ENCODE data around the gene ENTPD6. TPM values are rescaled to one million over a fixed set of nuclear protein-coding genes. Genes with fewer than 3 reads are reported as not detected.

Gene ENTPD6
- total and polyA plus RNA-seq, 2 experiments from 2014 or later = 80.4 to 87.1 TPM

GRCh38 chr20:25252230-25252651 lies 56.7 kb downstream of the ENTPD6 start:
- no peaks in the 10 kb centered on the region for H3K9me2 ChIP-seq (replicated peaks; ENCODE audit: insufficient read depth)
- H4K20me1 ChIP-seq (ENCODE audit: insufficient read depth, poor library complexity, severe bottlenecking) = peaks cover 10% of the 10 kb centered on the region
- TF ChIP-seq EZH2phosphoT487 (IDR thresholded peaks at IDR 0.05; ENCODE audit: low read depth, severe bottlenecking, unreplicated experiment) = no peak
- TF ChIP-seq CTCF (IDR thresholded peaks at IDR 0.05; ENCODE audit: poor library complexity) = no peak
- TF ChIP-seq EZH2 (IDR thresholded peaks at IDR 0.05; ENCODE audit: borderline replicate concordance) = no peak
- peaks cover 27% of the 10 kb centered on the region for H3K4me1 ChIP-seq (ENCODE audit: insufficient read depth)
- H3K4me2 ChIP-seq = no peak overlapping the region
- H3K4me3 ChIP-seq = no peak overlapping the region
- no peak overlapping the region for H2AFZ ChIP-seq
- H3K27me3 ChIP-seq = no peaks in the 10 kb centered on the region
- peaks cover 86% of the 10 kb centered on the region for H3K79me2 ChIP-seq
- no peaks in the 10 kb centered on the region for H3K9me3 ChIP-seq (ENCODE audit: low read depth)
- H3K36me3 ChIP-seq (replicated peaks; ENCODE audit: insufficient read depth, low read depth) = no peaks in the 10 kb centered on the region
- WGBS (ENCODE audit: low lambda C conversion rate, missing lambda C conversion rate) = 69% methylated on average over 6 of the region's 6 CpGs
- peak; percentile 9 for DNase-seq (ENCODE audit: low spot score)
- H3K27ac ChIP-seq = peak overlapping the region; percentile 76

DNA sequence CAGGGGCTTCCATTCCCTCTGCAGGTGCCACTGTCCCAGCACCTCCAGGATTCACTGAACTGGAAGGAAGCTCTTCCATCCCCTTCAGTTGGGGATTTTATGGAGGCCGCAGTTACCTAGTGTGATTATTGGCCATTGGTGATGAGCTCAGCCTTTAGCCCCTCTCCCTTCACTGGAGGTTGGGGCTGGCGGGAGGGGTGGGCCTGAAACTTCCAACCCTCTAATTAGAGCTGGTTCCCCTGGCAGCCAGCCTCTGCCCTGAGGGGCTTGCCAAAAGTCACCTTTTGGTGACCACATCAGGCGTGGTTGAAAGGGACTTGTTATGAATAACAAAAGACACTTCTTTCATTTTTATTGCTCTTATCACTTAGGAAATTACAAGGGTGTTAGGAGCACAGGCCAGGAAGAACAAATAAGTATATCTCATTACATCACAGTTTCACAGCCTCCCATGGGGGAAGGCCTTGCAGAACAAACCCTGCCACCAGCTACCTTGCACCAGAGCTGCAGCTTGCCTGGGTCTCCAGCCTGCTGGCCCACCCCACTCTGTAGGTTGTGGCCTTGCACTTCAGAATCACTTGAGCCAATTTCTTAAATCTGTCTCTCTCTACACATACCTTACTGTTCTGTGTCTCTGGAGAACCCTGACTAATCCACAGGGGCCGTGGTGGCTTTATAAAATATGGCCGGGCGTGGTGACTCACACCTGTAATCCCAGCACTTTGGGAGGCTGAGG lies 57.3 kb downstream of the ENTPD6 start:
- H3K9me2 ChIP-seq (replicated peaks; ENCODE audit: insufficient read depth) = no peaks in the 10 kb centered on the region
- peaks cover 92% of the 10 kb centered on the region for H3K79me2 ChIP-seq
- H4K20me1 ChIP-seq (ENCODE audit: insufficient read depth, poor library complexity, severe bottlenecking) = peaks cover 10% of the 10 kb centered on the region
- no peak overlapping the region for H2AFZ ChIP-seq
- WGBS (ENCODE audit: low lambda C conversion rate, missing lambda C conversion rate) = 76% methylated on average over 6 of the region's 6 CpGs
- H3K9me3 ChIP-seq (ENCODE audit: low read depth) = no peaks in the 10 kb centered on the region
- no peak overlapping the region for H3K4me3 ChIP-seq
- H3K27me3 ChIP-seq = no peaks in the 10 kb centered on the region
- TF ChIP-seq EZH2phosphoT487 (IDR thresholded peaks at IDR 0.05; ENCODE audit: low read depth, severe bottlenecking, unreplicated experiment) (no peak), EZH2 (IDR thresholded peaks at IDR 0.05; ENCODE audit: borderline replicate concordance) (no peak), CTCF (IDR thresholded peaks at IDR 0.05; ENCODE audit: poor library complexity) (no peak)
- peak; percentile 28 for DNase-seq (ENCODE audit: low spot score)
- peak overlapping the region; percentile 76 for H3K27ac ChIP-seq
- H3K36me3 ChIP-seq (replicated peaks; ENCODE audit: insufficient read depth, low read depth) = no peaks in the 10 kb centered on the region
- peak overlapping the region; percentile 38 for H3K4me2 ChIP-seq
- H3K4me1 ChIP-seq (ENCODE audit: insufficient read depth) = peaks cover 25% of the 10 kb centered on the region

DNA sequence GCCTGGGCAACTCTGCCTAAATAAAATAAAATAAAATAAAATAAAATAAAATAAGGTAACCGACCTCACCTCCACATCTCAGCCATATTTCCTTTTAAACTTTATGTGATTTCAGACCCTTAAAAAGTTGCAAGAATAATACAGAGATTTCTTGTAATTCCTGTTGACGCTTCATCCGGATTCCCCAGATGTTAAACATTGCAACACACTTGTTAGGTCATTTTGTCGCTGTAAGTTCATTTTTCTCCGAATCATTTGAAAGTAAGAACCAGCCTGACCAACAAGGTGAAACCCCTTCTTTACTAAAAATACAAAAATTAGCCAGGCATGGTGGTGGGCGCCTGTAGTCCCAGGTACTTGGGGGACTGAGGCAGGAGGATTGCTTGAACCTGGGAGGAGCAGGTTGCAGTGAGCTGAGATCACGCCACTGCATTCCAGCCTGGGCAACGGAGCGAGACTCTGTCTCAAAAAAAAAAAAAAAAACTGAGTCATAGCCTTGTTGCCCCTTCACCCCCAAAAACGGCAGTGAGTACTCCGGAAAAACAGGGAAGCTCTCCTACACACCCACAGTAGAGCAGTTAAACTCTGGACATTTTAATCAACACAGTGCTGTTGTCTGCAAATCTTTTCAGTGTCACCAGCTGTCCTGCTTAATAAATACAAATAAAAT lies 58.2 kb downstream of the ENTPD6 start:
- WGBS (ENCODE audit: low lambda C conversion rate, missing lambda C conversion rate) = 81% methylated on average over 11 of the region's 11 CpGs
- Histone ChIP-seq H3K4me2 (peak overlapping the region; percentile 38), H3K36me3 (replicated peaks; ENCODE audit: insufficient read depth, low read depth) (no peaks in the 10 kb centered on the region), H3K4me3 (no peak overlapping the region), H4K20me1 (ENCODE audit: insufficient read depth, poor library complexity, severe bottlenecking) (peaks cover 10% of the 10 kb centered on the region), H3K4me1 (ENCODE audit: insufficient read depth) (peaks cover 25% of the 10 kb centered on the region), H3K9me3 (ENCODE audit: low read depth) (no peaks in the 10 kb centered on the region), H3K9me2 (replicated peaks; ENCODE audit: insufficient read depth) (no peaks in the 10 kb centered on the region), H2AFZ (no peak overlapping the region), H3K79me2 (peaks cover 100% of the 10 kb centered on the region), H3K27me3 (no peaks in the 10 kb centered on the region), H3K27ac (peak overlapping the region; percentile 76)
- DNase-seq (ENCODE audit: low spot score) = peak; percentile 3
- no peak for TF ChIP-seq CTCF (IDR thresholded peaks at IDR 0.05; ENCODE audit: poor library complexity)
- TF ChIP-seq EZH2 (IDR thresholded peaks at IDR 0.05; ENCODE audit: borderline replicate concordance) = no peak
- no peak for TF ChIP-seq EZH2phosphoT487 (IDR thresholded peaks at IDR 0.05; ENCODE audit: low read depth, severe bottlenecking, unreplicated experiment)
